OCI-LY3 (cell line): Measurements from ENCODE around the gene STPG1.

Experiments used
- CTCF ChIP-seq: fragments of 200-600, 300-600 bp; sonication (generic); IDR thresholded peaks from 2 replicates; pipeline ENCODE4 v1.5.1; 2014; ENCODE audit warnings: antibody characterized with exemption, low read length, low read depth
- EZH2phosphoT487 ChIP-seq: fragments of 200-600 bp; shearing (Covaris generic); IDR thresholded peaks from 2 replicates; pipeline ENCODE4 v1.6.1; 2018; ENCODE audit warnings: antibody characterized with exemption, mixed run types, low read depth

GRCh38 chr1:24452922-24453485 is 39.4 kb upstream of the STPG1 start:
- TF ChIP-seq EZH2phosphoT487: no peak
- TF ChIP-seq CTCF: no peak
